GM18870 (cell line): ENCODE measurements around the gene KNTC1.
A peak's percentile ranks its signal among the peaks of the same experiment; 100 is the strongest.
"Not testable (repeated sequence)": the region's sequence is repeated elsewhere in the genome, so short reads cannot be mapped to it uniquely, and the experiment has no call there.

Experiments
- ATAC-seq: cut with Tn5 transposase; IDR thresholded peaks from one replicate; pipeline ENCODE4 v1.9.1; 2021; ENCODE audit warnings: moderate library complexity; ENCODE audit not compliant: unreplicated experiment

Gene KNTC1

GRCh38 chr12:122646517-122647217 lies 119.6 kb downstream of the KNTC1 start:
- peak; percentile 81 for ATAC-seq

- ATAC-seq: no peak
These were observed 124.6 kb downstream of the KNTC1 start for GRCh38 chr12:122651520-122652224.

- not testable (repeated sequence) for ATAC-seq
These were observed 126.2 kb downstream of the KNTC1 start for GRCh38 chr12:122653291-122653690.

- no peak for ATAC-seq
These were observed 129.2 kb downstream of the KNTC1 start for GRCh38 chr12:122656298-122656697.

- ATAC-seq: no peak
These were observed 132.5 kb downstream of the KNTC1 start for GRCh38 chr12:122659579-122659978.

- no peak for ATAC-seq
These were observed 134.2 kb downstream of the KNTC1 start for GRCh38 chr12:122661246-122661645.

- ATAC-seq: no peak
These were observed 134.9 kb downstream of the KNTC1 start for GRCh38 chr12:122661938-122662337.

GRCh38 chr12:122665349-122665748 lies 138.3 kb downstream of the KNTC1 start:
- ATAC-seq: no peak

GRCh38 chr12:122665759-122666158 lies 138.7 kb downstream of the KNTC1 start:
- ATAC-seq: no peak

- no peak for ATAC-seq
These were observed 141.2 kb downstream of the KNTC1 start for GRCh38 chr12:122668268-122668667.

GRCh38 chr12:122669397-122670070 lies 142.5 kb downstream of the KNTC1 start:
- ATAC-seq: no peak

- ATAC-seq: no peak
These were observed 145.5 kb downstream of the KNTC1 start for GRCh38 chr12:122672515-122672914.
